Measurements from ENCODE around the gene MPRIP. TPM values are rescaled to one million over a fixed set of nuclear protein-coding genes. Genes with fewer than 3 reads are reported as not detected.
"Not testable (repeated sequence)": the region's sequence is repeated elsewhere in the genome, so short reads cannot be mapped to it uniquely, and the experiment has no call there.

Gene MPRIP
- total RNA-seq, 1 donor from 2014 or later: 350 TPM

DNA sequence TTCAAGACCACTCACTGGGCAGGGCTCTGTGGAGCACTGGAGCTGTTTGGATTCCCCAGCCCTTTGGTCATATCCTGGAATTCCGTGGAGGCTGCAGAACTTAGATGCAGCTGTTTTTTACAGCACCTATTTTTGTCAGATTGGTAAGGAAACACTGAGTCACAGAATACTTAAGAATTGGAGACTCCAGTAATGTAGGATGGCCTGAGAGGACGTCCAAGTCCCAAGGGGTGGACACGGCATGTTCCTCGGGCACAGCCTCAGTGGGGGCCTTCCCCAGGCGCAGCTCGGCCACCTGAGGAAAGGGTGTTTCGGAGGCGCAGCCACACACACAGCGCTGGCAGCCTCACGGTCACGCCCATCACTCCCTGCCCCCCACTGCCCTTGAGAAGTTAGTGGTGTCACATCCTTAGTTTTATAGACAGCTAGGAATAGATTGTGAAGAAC, 149.1 kb downstream of the MPRIP start:
- no peaks in the 10 kb centered on the region for H3K27me3 ChIP-seq (ENCODE audit: low read depth)
- H3K36me3 ChIP-seq: peaks cover 17% of the 10 kb centered on the region
- peak overlapping the region; percentile 8 for H3K4me3 ChIP-seq
- peaks cover 51% of the 10 kb centered on the region for H3K4me1 ChIP-seq
- peak; percentile 69 for DNase-seq
- peak overlapping the region; percentile 89 for H3K27ac ChIP-seq (replicated peaks)
- TF ChIP-seq CTCF (IDR thresholded peaks at IDR 0.05; ENCODE audit: borderline replicate concordance): no peak
- intact Hi-C loops (cut with micrococcal nuclease): no loop called here
- no peaks in the 10 kb centered on the region for H3K9me3 ChIP-seq (replicated peaks)

- TF ChIP-seq CTCF (IDR thresholded peaks at IDR 0.05; ENCODE audit: borderline replicate concordance): no peak
- Histone ChIP-seq H3K9me3 (replicated peaks) (no peaks in the 10 kb centered on the region), H3K27ac (replicated peaks) (peak overlapping the region; percentile 89), H3K36me3 (peaks cover 16% of the 10 kb centered on the region), H3K4me1 (peaks cover 45% of the 10 kb centered on the region), H3K27me3 (ENCODE audit: low read depth) (no peaks in the 10 kb centered on the region), H3K4me3 (peak overlapping the region; percentile 8)
- intact Hi-C loops (cut with micrococcal nuclease): no loop called here
- no peak for DNase-seq
Observed at GRCh38 chr17:17191961-17192381, 149.7 kb downstream of the MPRIP start.

GRCh38 chr17:17195466-17195865, 153.2 kb downstream of the MPRIP start:
- H3K4me3 ChIP-seq; DNase-seq; H3K36me3 ChIP-seq; H3K27ac ChIP-seq (replicated peaks); H3K27me3 ChIP-seq (ENCODE audit: low read depth); H3K9me3 ChIP-seq (replicated peaks); intact Hi-C loops (cut with micrococcal nuclease): not testable (repeated sequence)
- H3K4me1 ChIP-seq: peaks cover 33% of the 10 kb centered on the region

- intact Hi-C loops (cut with micrococcal nuclease): no loop called here
- H3K9me3 ChIP-seq (replicated peaks): no peaks in the 10 kb centered on the region
- no peak for TF ChIP-seq CTCF (IDR thresholded peaks at IDR 0.05; ENCODE audit: borderline replicate concordance)
- no peaks in the 10 kb centered on the region for H3K27me3 ChIP-seq (ENCODE audit: low read depth)
- H3K27ac ChIP-seq (replicated peaks): no peak overlapping the region
- H3K4me3 ChIP-seq: no peak overlapping the region
- no peak for DNase-seq
- no peaks in the 10 kb centered on the region for H3K36me3 ChIP-seq
- peaks cover 32% of the 10 kb centered on the region for H3K4me1 ChIP-seq
Observed at GRCh38 chr17:17196776-17197175, 154.5 kb downstream of the MPRIP start.

DNA sequence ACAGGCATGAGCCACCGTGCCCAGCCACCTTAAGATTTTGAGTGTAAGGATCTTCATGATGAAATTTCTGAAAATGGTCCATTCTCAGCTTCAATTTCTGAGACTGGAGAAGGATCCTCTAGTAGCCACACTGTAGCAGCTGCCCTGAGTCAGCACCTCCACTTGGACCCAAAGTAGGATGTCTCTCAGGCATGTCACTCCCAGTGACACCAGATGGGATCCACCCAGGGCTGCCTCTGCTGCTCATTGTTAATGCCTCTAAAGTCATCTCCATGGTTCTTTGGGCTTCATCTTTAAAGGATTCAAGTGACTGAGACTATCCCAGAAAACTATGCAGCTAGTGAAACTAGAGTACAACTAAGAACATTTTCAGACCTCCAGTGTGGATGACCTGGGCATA, 156.0 kb downstream of the MPRIP start:
- Histone ChIP-seq H3K4me1 (peaks cover 33% of the 10 kb centered on the region), H3K27ac (replicated peaks) (no peak overlapping the region), H3K4me3 (no peak overlapping the region), H3K36me3 (no peaks in the 10 kb centered on the region), H3K9me3 (replicated peaks) (no peaks in the 10 kb centered on the region), H3K27me3 (ENCODE audit: low read depth) (no peaks in the 10 kb centered on the region)
- no peak for TF ChIP-seq CTCF (IDR thresholded peaks at IDR 0.05; ENCODE audit: borderline replicate concordance)
- intact Hi-C loops (cut with micrococcal nuclease): no loop called here
- DNase-seq: no peak

DNA sequence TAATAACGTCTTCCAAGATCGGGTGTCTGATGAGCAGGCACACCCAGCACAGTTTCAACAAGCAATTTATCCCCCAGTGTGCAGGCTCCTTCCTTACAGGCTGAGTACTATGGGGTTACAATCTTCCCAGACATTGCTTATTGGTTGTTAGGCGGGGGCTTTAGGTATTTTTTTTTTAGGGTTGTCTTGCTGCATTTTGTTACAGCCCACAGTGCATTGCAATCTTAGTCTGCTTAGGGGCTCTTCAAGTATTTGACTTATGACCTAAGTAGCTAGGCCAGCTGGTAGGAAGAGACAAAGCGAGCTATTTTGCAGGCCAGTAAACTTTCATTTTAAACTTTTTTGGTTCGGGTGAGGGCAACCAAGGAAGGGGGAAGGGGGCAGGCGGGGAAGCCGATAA, 158.1 kb downstream of the MPRIP start:
- Histone ChIP-seq H3K36me3 (no peaks in the 10 kb centered on the region), H3K27me3 (ENCODE audit: low read depth) (no peaks in the 10 kb centered on the region), H3K4me3 (no peak overlapping the region), H3K27ac (replicated peaks) (peak overlapping the region; percentile 87), H3K9me3 (replicated peaks) (no peaks in the 10 kb centered on the region), H3K4me1 (peaks cover 53% of the 10 kb centered on the region)
- TF ChIP-seq CTCF (IDR thresholded peaks at IDR 0.05; ENCODE audit: borderline replicate concordance): no peak
- DNase-seq: no peak
- intact Hi-C loops (cut with micrococcal nuclease): no loop called here
